WTC11 (cell line): ENCODE results near the gene PDE1A. TPM values are rescaled to one million over a fixed set of nuclear protein-coding genes. Genes with fewer than 3 reads are reported as not detected.

ENCODE experiments used
- ATAC-seq: fragments of 200-7000 bp; cut with Tn5 transposase; 2 replicates; pipeline ENCODE4 v1.10.0; 2021; ENCODE audit warnings: mild to moderate bottlenecking, moderate library complexity
- CTCF ChIA-PET: fragments of 300-600 bp; sonication (Branson Sonifier 250); formaldehyde crosslinking; loops from one replicate; lab custom pipeline; 2021; ENCODE audit warnings: antibody characterized with exemption; lab: Charles Lee
- POLR2A ChIA-PET: fragments of 350-600 bp; sonication (Branson Sonifier 250); formaldehyde crosslinking; loops from one replicate; lab custom pipeline; 2021; ENCODE audit warnings: antibody characterized with exemption; lab: Charles Lee
- DNase-seq: peaks from one replicate; pipeline ENCODE4 v3.0.0; 2021; ENCODE audit warnings: low spot score
- H3K27ac Mint-ChIP-seq: 2 replicates; pipeline ENCODE4 v1.8.0; 2021; ENCODE audit warnings: mixed read lengths
- H3K27me3 Mint-ChIP-seq: 2 replicates; pipeline ENCODE4 v1.8.0; 2021; ENCODE audit warnings: low read depth, mild to moderate bottlenecking, moderate library complexity, mixed read lengths
- H3K36me3 Mint-ChIP-seq: 2 replicates; pipeline ENCODE4 v1.8.0; 2021; ENCODE audit warnings: mixed read lengths
- H3K4me1 Mint-ChIP-seq: 2 replicates; pipeline ENCODE4 v1.8.0; 2022; ENCODE audit warnings: mixed read lengths
- H3K4me3 Mint-ChIP-seq: 2 replicates; pipeline ENCODE4 v1.8.0; 2021; ENCODE audit warnings: mild to moderate bottlenecking, moderate library complexity, mixed read lengths
- H3K9me3 Mint-ChIP-seq: 2 replicates; pipeline ENCODE4 v1.8.0; 2021; ENCODE audit warnings: mixed read lengths
- ATF1 ChIP-seq: sonication (generic); formaldehyde crosslinking; IDR thresholded peaks from 2 replicates; pipeline ENCODE4 v1.8.1; 2023; ENCODE audit warnings: mild to moderate bottlenecking, moderate library complexity, missing genetic modification reagents
- JAZF1 ChIP-seq: fragments of 250-450 bp; sonication (Bioruptor Pico); IDR thresholded peaks from 2 replicates; pipeline ENCODE4 v1.9.0; 2021; ENCODE audit warnings: moderate library complexity, mild to moderate bottlenecking, inconsistent platforms
- NR2C2 ChIP-seq: sonication (generic); formaldehyde crosslinking; IDR thresholded peaks from 2 replicates; pipeline ENCODE4 v1.8.0; 2022; ENCODE audit warnings: mild to moderate bottlenecking, missing genetic modification reagents
- PRDM15 ChIP-seq: sonication (generic); formaldehyde crosslinking; IDR thresholded peaks from 2 replicates; pipeline ENCODE4 v1.8.0; 2022; ENCODE audit warnings: missing genetic modification reagents
- TCF7 ChIP-seq: sonication (generic); formaldehyde crosslinking; IDR thresholded peaks from 2 replicates; pipeline ENCODE4 v1.8.0; 2022; ENCODE audit warnings: mild to moderate bottlenecking, low read depth, missing genetic modification reagents, moderate library complexity
- ZNF121 ChIP-seq: sonication (generic); formaldehyde crosslinking; IDR thresholded peaks from 2 replicates; pipeline ENCODE4 v1.8.0; 2023; ENCODE audit warnings: missing genetic modification reagents
- ZNF532 ChIP-seq: fragments of 250-450 bp; sonication (Bioruptor Pico); IDR thresholded peaks from 2 replicates; pipeline ENCODE4 v1.9.0; 2021; ENCODE audit warnings: mild to moderate bottlenecking, borderline replicate concordance
- total RNA-seq: library from RNA; stranded (reverse); gene quantifications from 3 replicates; pipeline ENCODE4 v1.2.3, GENCODE V29; 2021
- TF ChIP-seq, protein P1 (sequence below): sonication (generic); formaldehyde crosslinking; IDR thresholded peaks from 2 replicates; pipeline ENCODE4 v1.8.1; 2023; ENCODE audit warnings: mild to moderate bottlenecking, missing genetic modification reagents
- TF ChIP-seq, protein P2 (sequence below): sonication (generic); formaldehyde crosslinking; IDR thresholded peaks from 2 replicates; pipeline ENCODE4 v1.8.0; 2022; ENCODE audit warnings: mild to moderate bottlenecking, missing genetic modification reagents
- TF ChIP-seq, protein P3 (sequence below): sonication (generic); formaldehyde crosslinking; IDR thresholded peaks from 2 replicates; pipeline ENCODE4 v1.8.1; 2023; ENCODE audit warnings: mild to moderate bottlenecking, missing genetic modification reagents, moderate library complexity

Gene PDE1A
- total RNA-seq, 1 experiment from 2014 or later: not detected

GRCh38 chr2:182452456-182452990 is 25.7 kb upstream of the PDE1A start:
- TF ChIP-seq, protein P1, sequence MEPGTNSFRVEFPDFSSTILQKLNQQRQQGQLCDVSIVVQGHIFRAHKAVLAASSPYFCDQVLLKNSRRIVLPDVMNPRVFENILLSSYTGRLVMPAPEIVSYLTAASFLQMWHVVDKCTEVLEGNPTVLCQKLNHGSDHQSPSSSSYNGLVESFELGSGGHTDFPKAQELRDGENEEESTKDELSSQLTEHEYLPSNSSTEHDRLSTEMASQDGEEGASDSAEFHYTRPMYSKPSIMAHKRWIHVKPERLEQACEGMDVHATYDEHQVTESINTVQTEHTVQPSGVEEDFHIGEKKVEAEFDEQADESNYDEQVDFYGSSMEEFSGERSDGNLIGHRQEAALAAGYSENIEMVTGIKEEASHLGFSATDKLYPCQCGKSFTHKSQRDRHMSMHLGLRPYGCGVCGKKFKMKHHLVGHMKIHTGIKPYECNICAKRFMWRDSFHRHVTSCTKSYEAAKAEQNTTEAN (CRISPR knock-in tag): no peak
- TF ChIP-seq PRDM15 (CRISPR knock-in tag) (no peak), ZNF532 (CRISPR knock-in tag) (no peak), JAZF1 (CRISPR knock-in tag) (no peak), ZNF121 (CRISPR knock-in tag) (no peak)
- DNase-seq (no peak), ATAC-seq (no peak)
- H3K9me3 Mint-ChIP-seq: no peaks in the 10 kb centered on the region
- ChIA-PET POLR2A (no interaction called here), CTCF (no interaction called here)
- peaks cover 12% of the 10 kb centered on the region for H3K4me1 Mint-ChIP-seq
- no peak overlapping the region for H3K4me3 Mint-ChIP-seq
- H3K27me3 Mint-ChIP-seq: no peaks in the 10 kb centered on the region
- no peak overlapping the region for H3K27ac Mint-ChIP-seq
- no peaks in the 10 kb centered on the region for H3K36me3 Mint-ChIP-seq

DNA sequence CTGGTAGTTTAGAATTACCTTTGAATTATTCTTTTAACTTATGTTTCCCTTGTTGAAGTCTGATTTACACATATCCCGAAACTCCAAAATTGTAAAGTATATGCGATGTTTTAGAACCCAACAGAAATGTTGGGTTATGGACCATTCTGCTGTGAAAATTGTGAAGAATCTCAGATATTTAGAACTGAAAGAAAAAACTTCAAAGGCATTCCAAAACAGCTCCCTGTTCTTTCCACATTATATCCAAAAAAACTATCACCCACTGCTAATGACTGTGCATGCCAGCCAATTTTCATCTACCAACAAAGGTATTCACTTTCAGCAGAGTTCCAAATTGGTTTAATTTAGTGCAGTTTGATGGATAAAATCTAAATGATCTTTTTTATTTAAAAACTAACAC is 21.5 kb upstream of the PDE1A start:
- ChIA-PET CTCF (interaction anchor here (1.5 kb wide), 1 partner anchor 201 kb away, joined by 4 read pairs; no protein-coding TSS in a partner anchor), POLR2A (no interaction called here)
- TF ChIP-seq, protein P2, sequence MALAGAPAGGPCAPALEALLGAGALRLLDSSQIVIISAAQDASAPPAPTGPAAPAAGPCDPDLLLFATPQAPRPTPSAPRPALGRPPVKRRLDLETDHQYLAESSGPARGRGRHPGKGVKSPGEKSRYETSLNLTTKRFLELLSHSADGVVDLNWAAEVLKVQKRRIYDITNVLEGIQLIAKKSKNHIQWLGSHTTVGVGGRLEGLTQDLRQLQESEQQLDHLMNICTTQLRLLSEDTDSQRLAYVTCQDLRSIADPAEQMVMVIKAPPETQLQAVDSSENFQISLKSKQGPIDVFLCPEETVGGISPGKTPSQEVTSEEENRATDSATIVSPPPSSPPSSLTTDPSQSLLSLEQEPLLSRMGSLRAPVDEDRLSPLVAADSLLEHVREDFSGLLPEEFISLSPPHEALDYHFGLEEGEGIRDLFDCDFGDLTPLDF (CRISPR knock-in tag): no peak
- TF ChIP-seq TCF7 (no peak), ATF1 (CRISPR knock-in tag) (no peak), NR2C2 (CRISPR knock-in tag) (no peak)
- TF ChIP-seq, protein P3, sequence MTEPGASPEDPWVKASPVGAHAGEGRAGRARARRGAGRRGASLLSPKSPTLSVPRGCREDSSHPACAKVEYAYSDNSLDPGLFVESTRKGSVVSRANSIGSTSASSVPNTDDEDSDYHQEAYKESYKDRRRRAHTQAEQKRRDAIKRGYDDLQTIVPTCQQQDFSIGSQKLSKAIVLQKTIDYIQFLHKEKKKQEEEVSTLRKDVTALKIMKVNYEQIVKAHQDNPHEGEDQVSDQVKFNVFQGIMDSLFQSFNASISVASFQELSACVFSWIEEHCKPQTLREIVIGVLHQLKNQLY (CRISPR knock-in tag): no peak
- H3K27ac Mint-ChIP-seq: peak overlapping the region; percentile 34; the same call in 1 of the 2 replicates
- DNase-seq (no peak), ATAC-seq (no peak)
- H3K4me3 Mint-ChIP-seq: no peak overlapping the region
- no peaks in the 10 kb centered on the region; the same call in 1 of the 2 replicates for H3K9me3 Mint-ChIP-seq
- H3K27me3 Mint-ChIP-seq: no peaks in the 10 kb centered on the region
- H3K36me3 Mint-ChIP-seq: no peaks in the 10 kb centered on the region
- H3K4me1 Mint-ChIP-seq: peaks cover 17% of the 10 kb centered on the region
